ENCODE results near the gene SHD.
"Not testable (repeated sequence)": the region's sequence is repeated elsewhere in the genome, so short reads cannot be mapped to it uniquely, and the experiment has no call there.

The SHD gene, protein sequence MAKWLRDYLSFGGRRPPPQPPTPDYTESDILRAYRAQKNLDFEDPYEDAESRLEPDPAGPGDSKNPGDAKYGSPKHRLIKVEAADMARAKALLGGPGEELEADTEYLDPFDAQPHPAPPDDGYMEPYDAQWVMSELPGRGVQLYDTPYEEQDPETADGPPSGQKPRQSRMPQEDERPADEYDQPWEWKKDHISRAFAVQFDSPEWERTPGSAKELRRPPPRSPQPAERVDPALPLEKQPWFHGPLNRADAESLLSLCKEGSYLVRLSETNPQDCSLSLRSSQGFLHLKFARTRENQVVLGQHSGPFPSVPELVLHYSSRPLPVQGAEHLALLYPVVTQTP

DNA sequence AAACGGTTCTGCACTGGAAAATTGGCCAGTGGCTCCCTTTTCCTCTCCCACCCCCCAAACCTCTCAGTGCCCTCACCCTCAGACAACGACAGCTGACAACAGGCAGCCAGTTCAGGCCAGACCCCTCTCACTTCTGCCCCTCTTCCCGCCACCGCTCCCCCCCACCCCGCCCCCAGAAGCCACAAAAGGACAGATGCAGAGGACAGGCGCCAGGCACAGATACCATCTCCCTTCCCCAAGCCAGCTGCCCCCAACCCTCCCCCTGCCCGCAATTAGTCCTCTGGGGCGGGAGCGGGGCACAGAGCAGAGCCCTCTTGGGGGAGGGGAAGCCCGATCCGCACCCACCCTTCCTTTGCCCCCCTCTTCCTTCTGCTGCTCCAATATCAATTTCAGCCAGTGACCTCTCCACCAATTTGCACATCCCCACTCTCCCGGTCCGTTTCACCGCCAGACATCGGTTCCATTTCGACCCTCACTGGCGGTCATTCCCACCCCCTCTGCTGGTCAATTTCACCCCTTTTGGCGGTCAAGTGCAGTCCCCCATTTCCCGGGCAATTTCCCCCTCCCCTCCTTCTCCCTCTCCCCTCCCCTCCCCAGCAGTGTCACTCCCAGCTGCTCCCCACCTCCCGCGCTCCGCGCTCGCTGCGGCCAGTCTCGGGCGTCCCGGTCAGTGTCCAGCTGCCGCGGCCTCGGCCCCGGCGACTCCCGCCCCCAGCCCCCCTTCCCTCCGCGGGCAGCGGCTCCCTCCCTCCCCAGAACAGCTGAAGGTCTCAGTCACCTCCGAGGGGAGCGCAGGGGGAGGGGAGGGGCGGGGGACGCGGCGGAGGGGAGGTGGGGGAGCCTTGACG lies at the start of gene SHD:
SHD (plus strand) TSS at position 848 of the 848 bp plus-strand sequence. CDS start 798 bp downstream, outside the sequence.
- no peak for DNase-seq

DNA sequence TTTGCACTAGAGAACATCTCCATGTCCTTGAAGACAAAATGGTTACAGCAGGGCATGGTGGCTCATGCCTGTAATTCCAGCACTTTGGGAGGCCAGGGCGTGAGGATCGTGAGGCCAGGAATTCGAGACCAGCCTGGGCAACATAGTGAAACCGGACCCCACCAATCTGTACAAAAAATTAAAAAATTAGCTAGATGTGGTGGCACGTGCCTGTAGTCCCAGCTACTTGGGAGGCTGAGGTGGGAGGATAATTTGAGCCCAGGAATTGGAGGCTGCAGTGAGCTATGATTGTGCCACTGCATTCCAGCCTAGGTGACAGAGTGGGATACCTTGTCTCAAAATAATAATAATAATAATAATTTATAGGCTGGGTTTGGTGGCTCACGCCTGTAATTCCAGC lies 48.8 kb upstream of the SHD start:
- not testable (repeated sequence) for DNase-seq

DNA sequence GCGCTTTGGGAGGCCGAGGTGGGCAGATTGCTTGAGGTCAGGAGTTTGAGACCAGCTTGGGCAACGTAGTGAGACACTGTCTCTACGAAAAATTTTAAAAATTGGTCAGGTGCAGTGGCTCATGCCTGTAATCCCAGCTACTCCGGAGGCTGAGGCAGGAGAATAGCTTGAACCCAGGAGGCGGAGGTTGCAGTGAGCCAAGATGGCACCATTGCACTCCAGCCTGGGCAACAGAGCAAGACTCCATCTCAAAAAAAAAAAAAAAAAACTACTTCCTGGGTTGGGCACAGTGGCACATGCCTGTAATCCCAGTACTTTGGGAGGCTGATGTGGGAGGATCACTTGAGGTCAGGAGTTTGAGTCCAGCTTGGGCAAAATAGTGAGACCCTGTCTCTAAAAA lies 47.5 kb upstream of the SHD start:
- not testable (repeated sequence) for DNase-seq

DNA sequence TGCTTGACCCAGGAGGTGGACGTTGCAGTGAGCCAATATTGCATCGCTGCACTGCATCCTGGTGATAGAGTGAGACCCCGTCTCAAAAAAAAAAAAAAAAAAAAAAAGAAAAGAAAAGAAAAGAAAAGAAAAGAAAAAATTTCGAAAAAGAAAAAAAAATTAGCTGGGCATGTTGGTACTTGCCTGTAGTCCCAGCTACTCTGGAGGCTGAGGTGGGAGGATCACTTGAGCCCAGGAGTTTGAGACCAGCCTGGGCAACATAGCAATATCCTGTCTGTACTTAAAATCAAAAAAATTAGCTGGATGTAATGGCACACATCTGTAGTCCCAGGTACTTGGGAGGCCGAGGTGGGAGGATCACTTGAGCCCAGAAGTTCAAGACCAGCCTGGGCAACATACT lies 46.9 kb upstream of the SHD start:
- not testable (repeated sequence) for DNase-seq

DNA sequence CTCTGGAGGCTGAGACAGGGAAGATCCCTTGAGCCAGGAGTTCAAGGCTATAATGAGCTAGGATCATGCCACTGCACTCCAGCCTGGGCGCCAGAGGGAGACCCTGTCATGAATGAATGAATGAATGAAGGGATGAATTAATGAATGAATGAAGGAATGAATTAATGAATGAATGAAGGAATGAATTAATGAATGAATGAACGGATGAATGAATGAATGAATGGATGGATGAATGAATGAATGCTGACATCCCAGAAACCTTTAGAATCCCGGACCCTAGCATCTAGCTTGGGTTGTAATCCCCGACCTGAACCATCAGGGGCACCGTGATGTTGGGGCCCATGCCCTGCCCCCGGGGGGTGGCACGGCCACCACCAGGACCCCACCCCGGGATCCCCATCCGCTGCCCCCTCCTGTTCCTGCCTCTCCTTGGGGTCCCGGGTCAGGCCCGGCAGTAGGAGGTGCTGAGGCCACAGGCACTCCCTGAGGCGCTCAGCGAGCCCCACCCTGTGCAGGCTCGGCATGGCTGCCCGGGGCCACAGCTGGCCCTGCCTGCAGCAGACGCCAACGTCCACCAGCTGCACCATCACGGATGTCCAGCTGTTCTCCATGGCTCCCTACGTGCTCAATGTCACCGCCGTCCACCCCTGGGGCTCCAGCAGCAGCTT lies 46.3 kb upstream of the SHD start:
- DNase-seq, result no peak

DNA sequence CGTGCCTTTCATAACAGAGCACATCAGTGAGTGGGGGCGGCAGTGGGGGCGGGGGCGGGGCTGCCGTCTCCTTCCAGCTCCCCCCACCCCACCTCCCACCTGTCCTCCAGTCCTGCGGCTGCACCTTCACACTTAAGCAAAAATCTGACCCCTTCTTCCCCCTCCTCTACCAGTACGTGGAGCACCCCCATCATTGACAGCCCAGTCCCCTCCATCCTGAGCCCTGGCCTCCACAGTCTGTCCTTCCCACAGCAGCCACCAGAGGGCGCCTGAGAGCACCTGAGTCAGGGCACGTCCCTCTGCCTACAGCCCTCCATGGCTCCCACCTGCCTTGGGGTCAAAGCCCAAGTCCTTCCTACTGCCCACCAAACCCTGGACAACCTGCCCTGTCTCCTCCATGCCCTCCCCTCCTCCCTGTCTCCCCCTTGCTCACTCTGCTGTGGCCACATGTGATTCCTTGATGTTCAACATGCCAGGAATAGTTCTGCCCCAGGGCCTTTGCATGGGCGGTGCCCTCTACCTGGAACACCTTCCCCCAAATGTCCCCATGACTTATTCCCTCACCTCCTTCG lies 45.7 kb upstream of the SHD start:
- DNase-seq, result peak; percentile 48 to 55

DNA sequence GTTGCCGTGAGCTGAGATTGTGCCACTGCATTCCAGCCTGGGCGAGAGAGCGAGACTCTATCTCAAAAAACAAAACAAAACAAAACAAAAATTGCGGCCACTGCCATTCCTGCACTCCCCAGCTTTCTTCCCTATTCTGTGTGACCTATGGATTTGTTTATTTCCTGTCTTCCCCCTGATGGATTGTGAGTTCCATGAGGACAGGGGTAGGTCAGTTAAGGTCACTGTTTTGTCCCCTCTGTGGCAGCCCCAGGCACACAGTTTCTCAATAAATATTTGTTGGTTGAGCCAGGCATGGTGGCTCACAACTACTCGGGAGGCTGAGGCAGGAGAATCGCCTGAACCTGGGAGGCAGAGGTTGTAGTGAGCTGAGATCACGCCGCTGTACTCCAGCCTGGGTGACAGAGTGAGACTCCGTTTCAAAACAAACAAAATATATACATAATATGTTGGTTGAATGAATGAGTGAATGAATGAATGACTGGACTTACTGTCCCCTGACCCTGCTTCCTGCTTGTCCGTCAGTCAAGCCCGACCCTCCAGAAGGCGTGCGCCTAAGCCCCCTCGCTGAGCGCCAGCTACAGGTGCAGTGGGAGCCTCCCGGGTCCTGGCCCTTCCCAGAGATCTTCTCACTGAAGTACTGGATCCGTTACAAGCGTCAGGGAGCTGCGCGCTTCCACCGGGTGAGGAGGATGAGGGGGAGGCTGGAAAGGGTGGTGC lies 44.8 kb upstream of the SHD start:
- DNase-seq, result no peak

DNA sequence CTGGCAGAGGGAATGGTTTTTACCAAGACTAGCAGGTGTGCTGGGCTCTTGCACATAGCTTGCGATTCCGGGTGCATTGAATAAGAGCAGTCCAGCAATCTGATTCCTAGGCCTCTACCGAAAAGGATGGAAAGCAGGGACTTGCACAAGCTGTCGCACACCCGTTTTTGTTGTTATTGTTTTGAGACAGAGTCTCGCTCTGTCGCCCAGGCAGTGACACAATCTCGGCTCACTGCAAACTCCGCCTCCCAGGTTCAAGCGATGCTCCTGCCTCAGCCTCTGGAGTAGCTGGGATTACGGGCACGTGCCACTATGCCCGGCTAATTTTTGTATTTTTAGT lies 44.2 kb upstream of the SHD start:
- DNase-seq, result no peak

DNA sequence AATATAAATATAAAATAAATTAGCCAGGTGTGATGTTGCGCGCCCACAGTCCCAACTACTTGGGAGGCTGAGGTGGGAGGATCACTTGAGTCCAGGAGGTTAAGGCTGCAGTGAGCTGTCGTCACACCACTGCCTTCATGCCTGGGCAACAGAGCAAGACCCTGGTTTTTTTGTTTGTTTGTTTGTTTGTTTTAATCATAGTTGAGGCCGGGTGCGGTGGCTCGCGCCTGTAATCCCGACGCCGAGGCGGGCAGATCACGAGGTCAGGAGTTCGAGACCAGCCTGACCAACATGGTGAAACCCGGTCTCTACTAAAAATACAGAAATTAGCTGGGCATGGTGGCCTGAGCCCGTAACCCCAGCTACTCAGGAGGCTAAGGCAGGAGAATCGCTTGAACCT lies 41.6 kb upstream of the SHD start:
- DNase-seq, result not testable (repeated sequence)

DNA sequence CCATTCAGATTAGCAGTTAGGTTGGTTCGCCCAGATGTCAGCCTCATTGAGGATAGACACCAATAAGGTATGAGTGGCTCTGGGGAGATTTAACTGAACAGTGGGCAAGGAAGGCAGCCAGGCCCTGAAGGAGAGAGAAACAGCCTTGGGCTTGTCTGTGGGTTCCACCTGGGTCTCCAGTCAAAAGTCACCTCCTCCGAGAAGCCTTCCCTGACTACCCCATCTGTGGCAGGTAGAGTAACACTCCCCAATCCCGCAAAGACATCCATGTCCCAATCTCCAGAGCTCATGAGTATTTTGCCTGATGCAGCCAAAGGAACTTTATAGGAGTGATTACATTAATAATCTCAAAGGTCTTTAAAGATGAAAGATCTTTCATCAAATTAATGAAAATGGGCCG lies 40.2 kb upstream of the SHD start:
- DNase-seq, result no peak

DNA sequence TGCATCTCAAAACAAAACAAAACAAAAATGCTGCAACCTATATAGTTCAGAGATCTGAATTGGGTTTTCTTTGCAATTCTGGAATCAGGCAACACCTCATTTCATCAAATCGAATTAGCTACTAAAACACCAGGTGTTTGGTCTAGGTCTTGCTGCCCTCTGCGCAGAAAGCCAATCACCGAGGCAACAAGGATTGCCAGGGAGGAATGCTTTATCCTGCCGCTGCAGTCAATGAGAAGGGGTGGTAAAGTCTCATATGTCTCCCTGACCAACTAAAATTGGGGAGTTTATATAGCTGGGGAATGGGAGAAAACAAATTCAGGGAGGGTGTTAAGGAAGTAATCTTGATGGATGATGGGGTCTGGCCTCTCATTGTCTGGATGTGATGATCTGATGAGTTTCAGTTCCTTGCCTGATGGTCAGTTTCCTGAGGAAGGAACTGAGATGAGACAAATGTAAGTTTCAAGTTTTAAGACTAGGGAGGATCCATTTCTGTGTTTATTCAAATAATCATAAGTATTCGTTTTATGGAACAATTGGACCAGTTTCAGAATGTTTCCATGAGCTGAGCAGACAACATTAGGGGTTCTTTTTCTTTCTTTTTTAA lies 37.1 kb upstream of the SHD start:
- no peak for DNase-seq

DNA sequence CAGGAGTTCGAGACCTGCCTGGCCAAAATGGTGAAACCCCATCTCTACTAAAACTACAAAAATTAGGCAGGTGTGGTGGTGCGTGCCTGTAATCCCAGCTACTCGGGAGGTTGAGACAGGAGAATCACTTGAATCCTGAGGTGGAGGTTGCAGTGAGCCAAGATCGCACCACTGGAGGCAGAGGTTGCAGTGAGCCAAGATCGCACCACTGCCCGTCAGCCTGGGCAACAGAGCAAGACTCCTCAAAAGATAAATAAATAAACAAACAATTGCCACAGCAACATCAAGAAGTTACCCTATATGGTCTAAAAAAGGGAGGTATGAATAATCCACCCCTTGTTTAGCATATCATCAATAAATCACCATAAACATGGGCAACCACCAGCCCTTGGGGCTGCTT lies 33.1 kb upstream of the SHD start:
- not testable (repeated sequence) for DNase-seq

DNA sequence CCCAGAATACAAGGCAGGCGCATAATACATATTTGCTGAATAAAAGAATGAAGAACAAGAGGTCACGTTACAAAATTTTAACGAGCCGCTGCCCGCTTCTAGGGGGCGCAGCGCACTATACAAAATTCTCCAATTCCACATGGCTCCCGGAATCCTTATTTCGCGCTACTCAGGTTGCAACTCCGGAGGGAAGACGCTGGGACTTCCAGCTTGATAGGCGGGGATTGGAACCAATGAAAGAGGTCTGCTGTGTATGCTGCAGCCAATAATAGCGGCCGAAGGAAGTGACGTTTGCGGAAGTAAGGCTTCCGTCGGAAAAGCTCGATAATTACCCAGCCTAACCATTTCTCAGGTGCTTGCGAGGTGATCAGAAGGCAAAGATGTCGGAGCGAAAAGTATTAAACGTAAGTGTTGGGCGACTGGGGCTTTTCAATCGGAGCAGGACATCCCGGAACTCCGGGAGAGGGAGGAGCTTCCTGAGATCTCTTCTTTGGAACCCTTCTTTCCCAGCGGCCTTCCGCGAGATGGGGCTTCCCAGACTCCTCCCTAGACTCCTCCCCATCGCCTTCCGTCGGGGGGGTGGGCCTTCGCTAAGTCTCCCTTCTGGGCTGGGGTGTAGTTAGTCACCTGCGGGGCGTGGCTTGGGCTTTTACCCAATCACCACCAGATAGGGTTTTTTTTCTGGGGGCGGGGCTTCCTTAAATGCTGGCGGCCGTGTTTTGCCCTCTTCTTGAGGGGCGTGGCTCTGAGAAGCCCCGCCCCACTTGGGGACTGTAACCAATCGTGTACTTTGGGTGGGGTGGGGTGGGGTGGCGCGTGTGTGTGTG lies 32.1 kb upstream of the SHD start, which contains the start of gene YJU2:
YJU2 (plus strand) TSS at position 314 of the 827 bp plus-strand sequence; CDS start at position 381, 67 bp downstream.
- peak; percentile 99 to 100 for DNase-seq

DNA sequence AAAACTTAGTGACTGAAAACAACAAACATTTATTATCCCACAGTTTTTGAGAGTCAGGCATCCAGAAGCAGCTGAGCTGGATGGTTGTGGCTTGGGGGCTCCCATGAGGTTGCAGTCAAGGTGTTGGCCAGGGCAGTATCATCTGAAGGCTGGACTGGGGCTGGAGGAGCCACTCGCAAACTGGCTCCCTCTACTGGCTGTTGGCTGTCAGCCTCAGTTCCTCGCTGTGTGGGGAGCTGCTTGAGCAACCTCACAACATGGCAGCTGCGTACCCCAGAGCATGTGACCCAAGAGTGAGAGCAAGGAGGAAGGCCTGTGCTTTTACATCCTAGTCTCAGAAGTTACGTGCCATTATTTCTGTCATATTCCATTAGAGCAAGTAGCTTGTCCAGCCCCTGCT lies 22.5 kb upstream of the SHD start:
- no peak for DNase-seq

DNA sequence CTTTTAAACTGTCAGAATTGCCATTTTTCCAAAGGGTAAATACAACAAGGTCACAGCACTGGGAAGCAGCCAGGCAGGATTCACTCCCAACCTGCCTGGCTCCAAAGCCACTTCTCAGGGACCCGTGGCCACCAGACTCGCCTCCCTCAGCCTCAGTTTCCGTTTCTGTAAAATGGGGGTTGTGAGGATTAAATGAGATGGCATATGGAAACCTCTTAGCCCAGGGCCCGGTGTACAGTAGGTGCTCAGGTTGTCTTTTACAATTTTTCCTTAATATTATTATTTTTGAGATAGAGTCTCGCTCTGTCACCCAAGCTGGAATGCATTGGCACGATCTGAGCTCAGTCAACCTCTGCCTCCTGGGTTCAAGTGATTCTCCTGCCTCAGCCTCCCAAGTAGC lies 22.0 kb upstream of the SHD start:
- no peak for DNase-seq

DNA sequence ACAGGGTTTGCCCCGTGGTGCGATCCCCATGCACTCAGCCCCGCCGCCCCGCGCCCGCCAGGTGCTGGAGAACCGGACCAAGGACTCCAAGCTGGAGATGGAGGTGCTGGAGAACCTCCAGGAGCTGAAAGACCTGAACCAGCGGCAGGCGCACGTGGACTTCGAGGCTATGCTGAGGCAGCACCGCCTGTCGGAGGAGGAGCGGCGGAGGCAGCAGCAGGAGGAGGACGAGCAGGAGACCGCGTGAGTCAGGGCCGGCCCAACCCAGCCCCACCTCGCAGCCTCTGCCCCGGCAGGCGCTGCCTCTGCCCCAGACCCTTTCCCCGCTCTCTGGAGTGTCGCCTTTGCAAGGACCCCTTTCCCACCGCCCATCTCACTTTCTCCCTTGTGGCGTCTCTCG lies 20.9 kb upstream of the SHD start:
- no peak for DNase-seq

DNA sequence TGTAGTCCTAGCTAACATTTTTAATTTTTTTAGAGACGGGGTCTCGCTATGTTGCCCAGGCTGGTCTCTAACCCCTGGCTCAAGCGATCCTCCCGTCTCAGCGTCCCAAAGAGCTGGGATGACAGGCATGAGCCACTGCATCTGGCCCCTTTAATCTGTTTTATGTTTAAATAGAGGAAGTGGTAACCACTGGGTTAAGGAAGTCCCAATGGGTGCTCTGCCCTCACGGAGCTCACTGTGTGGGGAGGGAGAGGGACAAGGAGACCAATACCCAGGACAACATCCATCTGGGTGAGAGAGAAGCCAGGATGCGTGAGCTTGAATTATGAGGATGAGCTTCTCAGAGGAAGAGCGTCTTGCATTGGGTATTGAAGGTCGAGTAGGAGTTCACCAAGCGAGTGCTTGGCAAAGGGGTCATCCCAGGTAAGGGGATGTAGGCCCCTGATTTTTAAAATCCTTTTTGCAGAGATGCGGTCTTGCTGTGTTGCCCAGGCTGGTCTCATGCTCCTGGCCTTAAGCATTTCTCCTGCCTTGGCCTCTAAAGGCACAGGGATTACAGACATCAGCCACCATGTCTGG lies 18.4 kb upstream of the SHD start:
- DNase-seq, result no peak

DNA sequence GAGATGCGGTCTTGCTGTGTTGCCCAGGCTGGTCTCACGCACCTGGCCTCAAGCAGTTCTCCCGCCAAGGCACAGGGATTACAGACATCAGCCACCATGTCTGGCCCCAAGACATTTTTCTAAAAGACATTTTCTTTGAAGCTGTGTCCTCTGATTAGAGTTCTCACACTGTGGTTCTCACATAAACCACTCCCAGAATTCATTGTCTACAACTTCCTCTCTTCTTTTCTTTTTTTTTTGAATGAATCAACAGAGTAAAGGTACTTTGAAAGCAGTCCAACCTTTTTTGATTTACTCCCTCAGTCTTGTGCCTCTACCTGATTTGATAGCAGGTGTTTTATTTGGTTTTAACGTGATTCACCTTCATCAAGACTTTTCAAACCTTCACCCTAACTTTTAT lies 14.3 kb upstream of the SHD start:
- DNase-seq, result peak in 1 of 2 donors; percentile 23

DNA sequence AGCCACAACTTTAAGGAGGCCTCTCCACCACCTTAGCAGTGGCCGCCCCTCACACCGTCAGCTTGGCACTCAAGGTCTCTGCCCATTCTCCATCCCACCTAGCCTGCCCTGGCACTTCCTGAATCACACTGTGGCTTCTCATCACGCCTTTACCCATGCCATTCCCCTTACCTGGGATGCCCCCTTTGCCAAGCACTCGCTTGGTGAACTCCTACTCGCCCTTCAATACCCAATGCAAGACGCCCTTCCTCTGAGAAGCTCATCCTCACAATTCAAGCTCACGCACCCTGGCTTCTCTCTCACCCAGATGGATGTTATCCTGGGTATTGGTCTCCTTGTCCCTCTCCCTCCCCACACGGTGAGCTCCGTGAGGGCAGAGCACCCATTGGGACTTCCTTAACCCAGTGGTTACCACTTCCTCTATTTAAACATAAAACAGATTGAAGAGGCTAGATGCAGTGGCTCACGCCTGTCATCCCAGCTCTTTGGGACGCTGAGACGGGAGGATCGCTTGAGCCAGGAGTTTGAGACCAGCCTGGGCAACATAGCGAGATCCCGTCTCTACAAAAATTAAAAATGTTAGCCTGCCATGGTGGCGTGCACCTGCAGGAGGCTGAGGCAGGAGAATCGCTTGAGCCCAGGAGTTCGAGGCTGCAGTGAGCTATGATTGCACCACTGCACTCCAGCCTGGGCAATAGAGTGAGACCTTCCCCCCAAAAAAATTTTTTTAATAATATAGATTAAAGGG lies 12.6 kb upstream of the SHD start:
- no peak for DNase-seq
